HepG2 (cell line): Measurements from ENCODE around the gene ZNF394. TPM values are rescaled to one million over a fixed set of nuclear protein-coding genes. Genes with fewer than 3 reads are reported as not detected.

ENCODE experiments used
- ARHGAP35 ChIP-seq: sonication (generic); formaldehyde crosslinking; IDR thresholded peaks from 2 replicates; pipeline ENCODE4 v1.9.0; 2022; ENCODE audit warnings: mild to moderate bottlenecking, inconsistent platforms, moderate library complexity, missing genetic modification reagents, borderline replicate concordance
- ATF1 ChIP-seq: IDR thresholded peaks from 2 replicates; pipeline ENCODE4 v1.6.1; 2016; ENCODE audit warnings: mild to moderate bottlenecking, control low read depth
- BRCA1 ChIP-seq: sonication (generic); formaldehyde crosslinking; IDR thresholded peaks from 2 replicates; pipeline ENCODE4 v1.4.0; 2020; ENCODE audit warnings: missing genetic modification reagents
- HMGA1 ChIP-seq: sonication (generic); formaldehyde crosslinking; conservative IDR thresholded peaks from 2 replicates; pipeline ENCODE4 v1.4.0; 2020; ENCODE audit warnings: missing genetic modification reagents
- NFE2L2 ChIP-seq: fragments of 150-350 bp; IDR thresholded peaks from 2 replicates; pipeline ENCODE4 v1.6.1; 2014; ENCODE audit warnings: low read length
- PAWR ChIP-seq: sonication (generic); formaldehyde crosslinking; IDR thresholded peaks from 2 replicates; pipeline ENCODE4 v1.4.0; 2020; ENCODE audit warnings: missing genetic modification reagents, mild to moderate bottlenecking, borderline replicate concordance
- RBM39 ChIP-seq: fragments of 200-400 bp; formaldehyde crosslinking; IDR thresholded peaks from one replicate; pipeline ENCODE4 v1.6.1; 2018; ENCODE audit warnings: antibody characterized with exemption, mild to moderate bottlenecking, low read depth, low read length; ENCODE audit not compliant: poor library complexity, severe bottlenecking
- REPIN1 ChIP-seq: sonication (generic); formaldehyde crosslinking; IDR thresholded peaks from 2 replicates; pipeline ENCODE4 v1.8.0; 2022; ENCODE audit warnings: missing genetic modification reagents, low read depth, mild to moderate bottlenecking, borderline replicate concordance
- SMAD3 ChIP-seq: sonication (generic); formaldehyde crosslinking; IDR thresholded peaks from 2 replicates; pipeline ENCODE4 v1.4.0; 2020; ENCODE audit warnings: missing genetic modification reagents
- TBP ChIP-seq: sonication (generic); formaldehyde crosslinking; IDR thresholded peaks from 2 replicates; pipeline ENCODE4 v1.5.0; 2020; ENCODE audit warnings: missing genetic modification reagents
- ZBTB1 ChIP-seq: sonication (generic); formaldehyde crosslinking; IDR thresholded peaks from 2 replicates; pipeline ENCODE4 v1.4.0; 2020; ENCODE audit warnings: missing genetic modification reagents, borderline replicate concordance
- ZBTB3 ChIP-seq: sonication (generic); formaldehyde crosslinking; IDR thresholded peaks from 2 replicates; pipeline ENCODE4 v1.4.0; 2020; ENCODE audit warnings: low read depth, mild to moderate bottlenecking, moderate library complexity, missing genetic modification reagents, borderline replicate concordance
- ZEB1 ChIP-seq: IDR thresholded peaks from 2 replicates; pipeline ENCODE4 v1.6.1; 2012; ENCODE audit warnings: mild to moderate bottlenecking, low read depth, inconsistent platforms; ENCODE audit not compliant: insufficient replicate concordance
- ZNF17 ChIP-seq: sonication (generic); formaldehyde crosslinking; IDR thresholded peaks from 2 replicates; pipeline ENCODE4 v1.5.0; 2020; ENCODE audit warnings: mild to moderate bottlenecking, missing genetic modification reagents
- ZNF224 ChIP-seq: sonication (generic); formaldehyde crosslinking; IDR thresholded peaks from 2 replicates; pipeline ENCODE4 v1.5.0; 2020; ENCODE audit warnings: mild to moderate bottlenecking, missing genetic modification reagents
- ZNF530 ChIP-seq: sonication (generic); formaldehyde crosslinking; IDR thresholded peaks from 2 replicates; pipeline ENCODE4 v1.5.0; 2020; ENCODE audit warnings: low read depth, mild to moderate bottlenecking, missing genetic modification reagents
- ZNF557 ChIP-seq: sonication (generic); formaldehyde crosslinking; IDR thresholded peaks from 2 replicates; pipeline ENCODE4 v1.4.0; 2020; ENCODE audit warnings: missing genetic modification reagents
- ZNF644 ChIP-seq: IDR thresholded peaks from 2 replicates; pipeline ENCODE4 v1.6.1; 2016; ENCODE audit warnings: low read depth
- polyA plus RNA-seq, 8 experiments: library from polyadenylated mRNA; depleted of rRNA in 3 of 8; stranded (reverse) in 7 of 8; unstranded in 1 of 8; fragments of >200 nt; fragmentation: Illumina TruSeq in 4 of 8; extraction: Trizol in 4 of 8; gene quantifications; 2 replicates each; pipeline versions ENCODE4 v1.2.1 to v1.2.3, GENCODE V29; 2011 to 2016; ENCODE audit warnings: low read depth in 4 of 8, missing spikeins in 1 of 8, mixed read lengths in 1 of 8; ENCODE audit not compliant: insufficient read depth in 1 of 8
- total RNA-seq, 5 experiments: library from RNA; depleted of rRNA; stranded (reverse); fragments of >200 nt; fragmentation: Illumina TruSeq; extraction: Trizol; gene quantifications; 2 replicates each; pipeline ENCODE4 v1.2.3, GENCODE V29; 2016; ENCODE audit warnings: low read depth in 1 of 5
- TF ChIP-seq, protein P1 (sequence below): sonication (generic); formaldehyde crosslinking; IDR thresholded peaks from 2 replicates; pipeline ENCODE4 v1.4.0; 2020; ENCODE audit warnings: mild to moderate bottlenecking, missing genetic modification reagents
- TF ChIP-seq, protein P2 (sequence below): sonication (generic); formaldehyde crosslinking; IDR thresholded peaks from 2 replicates; pipeline ENCODE4 v1.8.0; 2022; ENCODE audit warnings: mild to moderate bottlenecking, missing genetic modification reagents
- TF ChIP-seq, protein P3 (sequence below): sonication (generic); formaldehyde crosslinking; conservative IDR thresholded peaks from 2 replicates; pipeline ENCODE4 v1.4.0; 2020; ENCODE audit warnings: missing genetic modification reagents
- TF ChIP-seq, protein P4 (sequence below): sonication (generic); formaldehyde crosslinking; IDR thresholded peaks from 2 replicates; pipeline ENCODE4 v1.8.1; 2023; ENCODE audit warnings: mild to moderate bottlenecking, missing genetic modification reagents, borderline replicate concordance
- TF ChIP-seq, protein P5 (sequence below): IDR thresholded peaks from 2 replicates; pipeline ENCODE4 v1.6.1; 2016; ENCODE audit warnings: mild to moderate bottlenecking, missing biosample characterization, missing genetic modification reagents

Gene ZNF394
- total and polyA plus RNA-seq, 2 of the 13 experiments (the other 11 are each of a cell fraction or from before 2014, with no cell fraction given), result 7.8 to 19.6 TPM

DNA sequence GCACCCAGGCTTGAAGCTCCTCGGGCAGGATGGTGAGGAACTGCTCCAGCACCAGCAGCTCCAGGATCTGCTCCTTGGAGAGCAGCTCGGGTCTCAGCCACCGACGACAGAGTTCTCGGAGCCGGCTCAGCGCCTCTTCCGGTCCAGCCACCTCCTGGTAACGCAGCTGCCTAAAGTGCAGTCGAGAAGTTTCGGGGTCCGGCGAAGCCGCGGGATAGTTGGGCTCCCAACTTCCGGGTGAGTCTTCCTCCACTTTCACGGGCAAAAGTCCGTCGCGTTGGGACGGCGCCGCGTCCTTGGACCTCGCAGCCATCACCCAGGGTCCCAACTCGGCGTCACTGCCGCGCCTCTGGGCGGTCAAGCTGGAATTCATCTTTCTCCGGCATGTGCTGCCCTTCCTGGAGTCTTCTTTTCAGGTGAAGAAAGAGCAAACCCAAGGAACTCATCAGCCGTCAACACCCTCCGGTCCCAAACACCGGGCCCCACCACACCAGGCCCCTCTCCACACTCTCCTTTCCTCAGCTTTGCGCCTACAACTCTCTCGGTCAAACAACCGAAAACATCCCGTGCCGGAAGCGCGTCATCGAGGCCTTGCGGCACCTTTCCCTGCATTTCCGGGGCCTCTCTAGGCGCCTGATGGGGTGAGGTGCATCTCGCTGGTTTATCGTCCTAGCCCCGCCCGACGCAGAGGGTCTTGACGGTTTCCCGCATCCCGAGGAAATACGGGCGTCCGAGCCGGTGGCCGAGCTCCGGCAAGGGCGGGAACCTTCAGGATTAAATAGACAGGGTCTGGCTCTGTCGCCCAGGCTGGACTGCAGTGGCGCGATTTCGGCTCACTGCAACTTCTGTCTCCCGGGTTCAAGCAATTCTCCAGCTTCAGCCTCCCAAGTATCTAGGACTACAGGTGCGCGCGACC, at the start of gene ZNF394 (continued):
- TF ChIP-seq, protein P1, sequence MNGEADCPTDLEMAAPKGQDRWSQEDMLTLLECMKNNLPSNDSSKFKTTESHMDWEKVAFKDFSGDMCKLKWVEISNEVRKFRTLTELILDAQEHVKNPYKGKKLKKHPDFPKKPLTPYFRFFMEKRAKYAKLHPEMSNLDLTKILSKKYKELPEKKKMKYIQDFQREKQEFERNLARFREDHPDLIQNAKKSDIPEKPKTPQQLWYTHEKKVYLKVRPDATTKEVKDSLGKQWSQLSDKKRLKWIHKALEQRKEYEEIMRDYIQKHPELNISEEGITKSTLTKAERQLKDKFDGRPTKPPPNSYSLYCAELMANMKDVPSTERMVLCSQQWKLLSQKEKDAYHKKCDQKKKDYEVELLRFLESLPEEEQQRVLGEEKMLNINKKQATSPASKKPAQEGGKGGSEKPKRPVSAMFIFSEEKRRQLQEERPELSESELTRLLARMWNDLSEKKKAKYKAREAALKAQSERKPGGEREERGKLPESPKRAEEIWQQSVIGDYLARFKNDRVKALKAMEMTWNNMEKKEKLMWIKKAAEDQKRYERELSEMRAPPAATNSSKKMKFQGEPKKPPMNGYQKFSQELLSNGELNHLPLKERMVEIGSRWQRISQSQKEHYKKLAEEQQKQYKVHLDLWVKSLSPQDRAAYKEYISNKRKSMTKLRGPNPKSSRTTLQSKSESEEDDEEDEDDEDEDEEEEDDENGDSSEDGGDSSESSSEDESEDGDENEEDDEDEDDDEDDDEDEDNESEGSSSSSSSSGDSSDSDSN, result peak; percentile 77
- TF ChIP-seq ZNF557 (CRISPR knock-in tag), result 0 out of 2 replicates have a peak, but pooled peaks have one; percentile 22
- TF ChIP-seq, protein P2, sequence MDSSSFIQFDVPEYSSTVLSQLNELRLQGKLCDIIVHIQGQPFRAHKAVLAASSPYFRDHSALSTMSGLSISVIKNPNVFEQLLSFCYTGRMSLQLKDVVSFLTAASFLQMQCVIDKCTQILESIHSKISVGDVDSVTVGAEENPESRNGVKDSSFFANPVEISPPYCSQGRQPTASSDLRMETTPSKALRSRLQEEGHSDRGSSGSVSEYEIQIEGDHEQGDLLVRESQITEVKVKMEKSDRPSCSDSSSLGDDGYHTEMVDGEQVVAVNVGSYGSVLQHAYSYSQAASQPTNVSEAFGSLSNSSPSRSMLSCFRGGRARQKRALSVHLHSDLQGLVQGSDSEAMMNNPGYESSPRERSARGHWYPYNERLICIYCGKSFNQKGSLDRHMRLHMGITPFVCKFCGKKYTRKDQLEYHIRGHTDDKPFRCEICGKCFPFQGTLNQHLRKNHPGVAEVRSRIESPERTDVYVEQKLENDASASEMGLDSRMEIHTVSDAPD (CRISPR knock-in tag), result 0 out of 2 replicates have a peak, but pooled peaks have one; percentile 49
- peak; percentile 87 for TF ChIP-seq REPIN1 (CRISPR knock-in tag)
- TF ChIP-seq NFE2L2, result no peak
- no peak for TF ChIP-seq ZNF17
- TF ChIP-seq ARHGAP35 (CRISPR knock-in tag), result peak; percentile 80; the same call in 1 of the 2 replicates
- TF ChIP-seq ATF1 (CRISPR knock-in tag), result peak; percentile 97
- no peak for TF ChIP-seq TBP
- no peak for TF ChIP-seq ZNF644 (CRISPR knock-in tag)
- peak; percentile 78; the same call in 1 of the 2 replicates for TF ChIP-seq ZNF224 (CRISPR knock-in tag)
- TF ChIP-seq, protein P3, sequence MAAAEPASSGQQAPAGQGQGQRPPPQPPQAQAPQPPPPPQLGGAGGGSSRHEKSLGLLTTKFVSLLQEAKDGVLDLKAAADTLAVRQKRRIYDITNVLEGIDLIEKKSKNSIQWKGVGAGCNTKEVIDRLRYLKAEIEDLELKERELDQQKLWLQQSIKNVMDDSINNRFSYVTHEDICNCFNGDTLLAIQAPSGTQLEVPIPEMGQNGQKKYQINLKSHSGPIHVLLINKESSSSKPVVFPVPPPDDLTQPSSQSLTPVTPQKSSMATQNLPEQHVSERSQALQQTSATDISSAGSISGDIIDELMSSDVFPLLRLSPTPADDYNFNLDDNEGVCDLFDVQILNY, result no peak
- no peak for TF ChIP-seq ZBTB1 (CRISPR knock-in tag)
- TF ChIP-seq SMAD3 (CRISPR knock-in tag), result peak; percentile 69; the same call in 1 of the 2 replicates
- TF ChIP-seq ZBTB3 (CRISPR knock-in tag), result no peak
- TF ChIP-seq ZNF530 (CRISPR knock-in tag), result no peak
- TF ChIP-seq BRCA1 (CRISPR knock-in tag), result no peak
- TF ChIP-seq, protein P4, sequence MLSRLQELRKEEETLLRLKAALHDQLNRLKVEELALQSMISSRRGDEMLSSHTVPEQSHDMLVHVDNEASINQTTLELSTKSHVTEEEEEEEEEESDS, result peak; percentile 44; the same call in 1 of the 2 replicates
- TF ChIP-seq HMGA1 (CRISPR knock-in tag), result no peak
- peak; percentile 72 for TF ChIP-seq RBM39
- peak; percentile 28 for TF ChIP-seq ZEB1
- no peak for TF ChIP-seq PAWR (CRISPR knock-in tag)
- TF ChIP-seq, protein P5, sequence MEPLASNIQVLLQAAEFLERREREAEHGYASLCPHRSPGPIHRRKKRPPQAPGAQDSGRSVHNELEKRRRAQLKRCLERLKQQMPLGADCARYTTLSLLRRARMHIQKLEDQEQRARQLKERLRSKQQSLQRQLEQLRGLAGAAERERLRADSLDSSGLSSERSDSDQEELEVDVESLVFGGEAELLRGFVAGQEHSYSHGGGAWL (CRISPR knock-in tag), result no peak
